GM15510 (cell line): Measurements from ENCODE around the gene HACE1.

Source experiments
- POLR2A ChIP-seq: IDR thresholded peaks from 3 replicates; pipeline ENCODE4 v1.6.1; 2011; ENCODE audit warnings: borderline replicate concordance; ENCODE audit not compliant: insufficient read length; ENCODE audit errors: extremely low read depth

Gene HACE1

GRCh38 chr6:104771258-104771832 lies 88.4 kb downstream of the HACE1 start:
- no peak for TF ChIP-seq POLR2A

- no peak for TF ChIP-seq POLR2A
Observed at GRCh38 chr6:104768906-104769305, 90.8 kb downstream of the HACE1 start.

- TF ChIP-seq POLR2A = no peak
Observed at GRCh38 chr6:104766595-104766994, 93.1 kb downstream of the HACE1 start.

GRCh38 chr6:104754788-104755409 lies 104.8 kb downstream of the HACE1 start:
- TF ChIP-seq POLR2A = no peak

GRCh38 chr6:104753251-104753650 lies 106.5 kb downstream of the HACE1 start:
- no peak for TF ChIP-seq POLR2A

GRCh38 chr6:104750449-104750848 lies 109.3 kb downstream of the HACE1 start:
- no peak for TF ChIP-seq POLR2A

GRCh38 chr6:104736545-104736944 lies 123.2 kb downstream of the HACE1 start:
- no peak for TF ChIP-seq POLR2A

GRCh38 chr6:104730450-104730849 lies 129.3 kb downstream of the HACE1 start:
- TF ChIP-seq POLR2A = no peak

GRCh38 chr6:104729433-104729832 lies 130.3 kb downstream of the HACE1 start:
- no peak for TF ChIP-seq POLR2A

GRCh38 chr6:104728448-104728847 lies 131.3 kb downstream of the HACE1 start:
- no peak for TF ChIP-seq POLR2A

- TF ChIP-seq POLR2A = no peak
Observed at GRCh38 chr6:104718672-104719071, 141.0 kb downstream of the HACE1 start.

GRCh38 chr6:104716858-104717257 lies 142.9 kb downstream of the HACE1 start:
- TF ChIP-seq POLR2A = no peak

GRCh38 chr6:104714796-104715195 lies 144.9 kb downstream of the HACE1 start:
- TF ChIP-seq POLR2A = no peak

GRCh38 chr6:104713982-104714381 lies 145.7 kb downstream of the HACE1 start:
- TF ChIP-seq POLR2A = no peak

GRCh38 chr6:104711371-104711770 lies 148.3 kb downstream of the HACE1 start:
- TF ChIP-seq POLR2A = no peak

GRCh38 chr6:104710543-104711335 lies 149.0 kb downstream of the HACE1 start:
- no peak for TF ChIP-seq POLR2A
